Epithelial cell of prostate (primary cell): ENCODE data around the gene SETD4.
A peak's percentile ranks its signal among the peaks of the same experiment; 100 is the strongest.

Experiments used
- DNase-seq: peaks from one replicate; pipeline ENCODE4 v3.0.0-alpha.2; 2011; ENCODE audit warnings: low read depth, low spot score
- H3K27ac ChIP-seq: fragments of 450-650 bp; 2 replicates; pipeline ENCODE4 v1.5.1; 2017; ENCODE audit warnings: mild to moderate bottlenecking

SETD4 gene

DNA sequence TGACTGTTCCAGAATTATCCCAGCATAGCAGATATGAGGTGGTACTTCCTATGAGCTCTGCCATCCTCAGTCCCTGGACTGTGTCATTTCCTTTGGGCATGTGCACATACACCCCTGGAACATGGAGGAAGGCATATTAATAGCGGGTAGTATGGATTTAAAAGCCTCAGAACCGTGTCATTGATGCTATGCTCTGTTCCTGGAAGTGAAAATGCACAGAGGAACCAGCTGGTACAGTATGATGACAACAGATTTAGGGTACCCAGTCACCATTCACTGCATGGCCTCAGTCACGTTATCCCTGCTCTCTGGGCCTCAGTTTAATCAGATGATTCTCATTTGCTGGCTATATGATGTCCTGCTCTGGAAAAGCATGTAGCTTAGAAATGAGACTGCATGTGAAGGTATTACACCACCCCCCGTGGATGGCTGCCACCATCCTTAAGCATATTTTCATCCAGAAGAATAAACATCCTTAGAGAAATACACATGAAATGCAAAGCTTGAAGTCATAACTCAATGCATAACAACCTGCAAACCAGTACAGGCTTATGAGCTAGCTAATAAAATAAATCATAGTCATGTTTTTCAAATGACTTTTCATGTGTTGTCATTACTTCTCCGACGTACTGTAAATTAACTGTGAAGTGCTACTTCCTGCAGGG is 37.8 kb downstream of the SETD4 start:
- H3K27ac ChIP-seq, result peak overlapping the region; percentile 70
- DNase-seq, result no peak

- DNase-seq, result no peak
- no peak overlapping the region for H3K27ac ChIP-seq
Observed at GRCh38 chr21:36021251-36021837, 39.0 kb downstream of the SETD4 start.

GRCh38 chr21:36015045-36015444 is 45.3 kb downstream of the SETD4 start:
- H3K27ac ChIP-seq, result no peak overlapping the region
- DNase-seq, result no peak

DNA sequence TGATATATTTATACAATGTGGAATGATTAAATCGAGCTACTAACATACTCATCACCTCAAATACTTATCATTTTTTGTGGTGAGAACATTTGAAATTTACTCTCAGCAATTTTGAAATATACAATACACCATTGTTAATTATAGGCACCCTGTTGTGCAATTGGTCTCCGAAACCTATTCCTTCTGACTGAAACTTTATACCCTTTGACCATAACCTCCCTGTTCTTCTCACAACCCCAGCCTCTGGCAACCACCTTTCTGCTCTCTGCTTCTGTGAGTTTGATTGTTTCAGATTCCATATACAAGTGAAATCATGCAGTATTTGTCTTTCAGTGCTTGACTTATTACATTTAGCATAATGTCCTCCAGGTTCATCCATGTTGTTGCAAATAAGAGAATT is 49.5 kb downstream of the SETD4 start:
- peak; percentile 34 for DNase-seq
- no peak overlapping the region for H3K27ac ChIP-seq

- H3K27ac ChIP-seq, result no peak overlapping the region
- no peak for DNase-seq
Observed at GRCh38 chr21:36008505-36008904, 51.8 kb downstream of the SETD4 start.

DNA sequence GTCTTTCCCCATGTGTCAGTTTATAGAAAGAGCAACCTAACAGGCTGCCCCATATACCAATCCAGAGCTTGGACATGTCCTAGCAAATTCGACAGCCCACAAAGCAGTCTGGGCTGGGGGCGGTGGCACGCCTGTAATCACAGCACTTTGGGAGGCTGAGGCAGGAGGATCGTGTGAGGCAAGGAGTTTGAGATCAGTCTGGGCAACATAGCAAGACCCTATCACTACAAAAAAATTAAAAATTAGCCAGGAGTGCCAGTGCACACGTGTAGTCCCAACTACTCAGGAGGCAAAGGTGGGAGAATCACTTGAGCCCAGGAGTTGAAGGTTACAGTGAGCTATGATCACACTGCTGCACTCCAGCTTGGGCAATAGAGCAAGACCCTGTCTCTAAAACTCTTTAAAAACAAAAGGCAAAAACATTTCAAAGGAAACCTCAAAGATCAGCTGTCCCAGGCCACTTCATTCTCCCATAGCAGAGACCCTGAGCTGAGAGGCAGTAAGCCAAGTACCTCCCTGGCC is 54.4 kb downstream of the SETD4 start:
- H3K27ac ChIP-seq, result no peak overlapping the region

DNA sequence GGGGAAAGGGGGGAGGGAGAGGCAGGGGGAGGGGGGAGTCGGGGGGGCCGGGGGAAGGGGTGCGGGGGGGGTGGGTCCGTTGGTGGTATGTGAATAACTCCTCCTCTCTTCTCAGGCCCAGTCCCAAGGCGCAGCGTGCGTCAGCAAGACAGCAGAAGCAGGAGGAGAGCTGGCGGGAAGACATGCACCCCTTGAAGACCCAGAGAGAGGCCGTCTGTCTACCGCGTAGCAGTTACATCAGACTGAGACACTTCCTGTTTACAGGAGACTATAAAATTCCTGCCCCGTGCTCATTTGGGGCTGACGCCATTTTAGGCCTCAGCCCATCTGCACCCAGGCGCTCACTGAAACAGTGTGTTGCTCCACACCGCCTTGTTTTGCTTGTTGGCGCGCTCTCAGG is 55.3 kb downstream of the SETD4 start:
- H3K27ac ChIP-seq, result no peak overlapping the region

More for the DNA sequence above, 54.4 kb downstream of the SETD4 start:
- DNase-seq, result no peak

GRCh38 chr21:36004441-36004840 is 55.9 kb downstream of the SETD4 start:
- no peak overlapping the region for H3K27ac ChIP-seq
- no peak for DNase-seq

More for the DNA sequence above, 55.3 kb downstream of the SETD4 start:
- DNase-seq, result no peak

DNA sequence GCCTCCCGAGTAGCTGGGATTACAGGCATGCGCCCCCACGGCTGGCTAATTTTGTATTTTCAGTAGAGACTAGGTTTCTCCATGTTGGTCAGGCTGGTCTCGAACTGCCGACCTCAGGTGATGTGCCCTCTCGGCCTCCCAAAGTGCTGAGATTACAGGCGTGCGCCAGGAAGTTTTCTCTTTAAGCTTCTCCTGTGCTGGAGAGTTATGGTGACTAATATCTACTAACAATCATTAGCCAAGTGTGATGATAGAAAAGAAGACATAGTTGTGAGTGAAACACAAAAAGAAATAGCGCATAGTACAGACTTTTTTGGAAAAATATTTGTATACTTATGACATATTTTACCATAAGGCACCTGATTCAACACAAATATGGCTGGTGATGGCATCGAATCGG is 56.5 kb downstream of the SETD4 start:
- no peak for DNase-seq
- H3K27ac ChIP-seq, result no peak overlapping the region

GRCh38 chr21:35996217-35996616 is 64.1 kb downstream of the SETD4 start:
- DNase-seq, result no peak
- no peak overlapping the region for H3K27ac ChIP-seq

DNA sequence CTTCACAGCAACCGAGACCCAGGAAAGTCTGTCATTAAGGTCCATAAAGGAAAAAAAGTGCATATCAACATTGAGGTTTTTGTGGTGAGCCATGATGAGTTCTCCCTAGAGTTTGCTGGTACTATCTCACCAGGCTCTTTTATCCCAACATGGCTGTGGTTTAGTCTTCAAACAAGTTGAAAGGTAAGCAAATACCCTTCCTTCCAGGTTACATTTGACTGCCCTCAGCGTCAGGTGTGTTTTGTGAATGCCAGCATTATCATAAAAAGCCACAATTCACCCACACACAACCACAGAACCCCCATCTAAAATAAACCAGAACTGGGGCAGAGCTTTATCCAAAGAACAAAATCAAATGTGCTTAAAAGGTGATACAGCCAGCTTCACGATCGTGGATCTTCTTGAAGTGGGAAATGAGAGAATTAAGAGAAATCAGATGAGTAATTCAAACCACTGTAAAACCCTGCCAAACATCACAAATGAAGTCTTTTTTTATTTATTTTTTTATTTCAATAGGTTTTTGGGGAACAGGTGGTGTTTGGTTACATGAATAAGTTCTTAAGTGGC is 64.7 kb downstream of the SETD4 start:
- no peak overlapping the region for H3K27ac ChIP-seq
- DNase-seq, result no peak

DNA sequence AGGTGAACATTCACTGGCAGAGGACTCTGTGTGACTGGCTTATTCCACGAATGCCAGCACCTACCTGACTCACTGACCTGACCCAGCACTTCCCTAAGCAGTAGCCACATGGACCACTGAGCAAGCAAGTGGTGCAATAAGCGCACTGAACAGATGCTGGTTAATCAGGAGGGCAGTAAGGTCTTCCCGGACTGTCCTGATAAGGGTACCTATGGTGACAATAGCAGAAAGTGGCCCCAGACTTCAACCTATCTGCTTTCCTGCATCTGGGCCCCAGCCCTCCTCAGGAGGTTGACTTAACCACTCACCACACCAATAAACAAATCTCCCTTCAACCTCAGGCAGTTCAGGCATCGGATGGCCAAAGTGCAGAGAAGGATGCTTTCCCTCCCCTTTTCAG is 65.7 kb downstream of the SETD4 start:
- H3K27ac ChIP-seq, result no peak overlapping the region
- DNase-seq, result no peak

DNA sequence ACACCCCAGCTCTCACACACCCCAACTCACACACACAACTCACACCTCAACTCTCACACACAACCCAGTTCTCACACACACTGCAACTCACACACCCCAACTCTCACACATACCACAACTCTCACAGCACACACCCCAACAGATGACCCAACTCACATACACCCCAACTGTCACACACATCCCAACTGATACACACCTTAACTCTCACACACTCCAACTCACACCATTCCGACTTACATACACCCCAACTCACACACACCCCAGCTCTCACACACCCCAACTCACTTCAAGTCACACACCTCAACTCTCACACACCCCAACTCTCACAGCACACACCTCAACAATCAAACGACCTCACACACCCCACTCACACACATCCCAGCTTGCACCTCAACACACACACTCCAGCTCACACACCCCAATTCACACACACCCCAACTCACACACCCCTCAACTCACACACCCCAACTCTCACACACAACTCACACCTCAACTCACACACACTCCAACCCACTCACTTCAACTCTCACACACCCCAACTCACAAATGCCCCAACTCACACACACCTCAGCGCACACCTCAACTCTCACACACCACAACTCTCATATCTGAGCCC is 66.3 kb downstream of the SETD4 start:
- H3K27ac ChIP-seq, result no peak overlapping the region
- DNase-seq, result no peak

GRCh38 chr21:35991131-35991530 is 69.2 kb downstream of the SETD4 start:
- H3K27ac ChIP-seq, result no peak overlapping the region
- no peak for DNase-seq

- DNase-seq, result no peak
- no peak overlapping the region for H3K27ac ChIP-seq
Observed at GRCh38 chr21:35990609-35991008, 69.7 kb downstream of the SETD4 start.

DNA sequence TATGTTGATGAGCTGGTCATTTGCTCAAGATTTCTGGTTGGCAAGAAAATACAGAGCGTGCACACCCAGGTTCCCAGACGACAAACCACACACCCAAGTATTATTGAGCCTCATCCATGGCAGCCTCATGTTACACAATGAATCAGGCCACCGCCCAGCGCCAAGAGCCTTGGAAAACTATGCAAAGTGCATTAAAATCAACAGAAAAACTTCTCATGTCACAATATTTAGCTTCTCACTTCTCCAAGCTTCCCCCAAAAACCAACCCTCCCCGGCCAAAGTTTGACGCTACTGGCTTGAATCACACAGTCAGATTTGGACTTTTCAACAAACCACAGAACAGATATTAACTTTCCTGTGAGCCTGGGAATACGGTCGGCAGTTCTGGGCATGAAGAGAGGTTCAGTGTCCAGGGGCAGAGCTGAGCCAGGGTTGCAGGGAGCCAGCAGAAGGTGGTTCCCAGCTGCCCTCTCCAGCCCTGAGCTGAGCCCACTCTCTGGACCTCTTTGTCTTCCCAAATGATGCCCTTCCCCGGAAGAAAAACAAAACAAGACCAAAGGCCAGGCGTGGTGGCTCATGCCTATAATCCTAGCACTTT is 71.1 kb downstream of the SETD4 start:
- H3K27ac ChIP-seq, result no peak overlapping the region
- DNase-seq, result no peak

DNA sequence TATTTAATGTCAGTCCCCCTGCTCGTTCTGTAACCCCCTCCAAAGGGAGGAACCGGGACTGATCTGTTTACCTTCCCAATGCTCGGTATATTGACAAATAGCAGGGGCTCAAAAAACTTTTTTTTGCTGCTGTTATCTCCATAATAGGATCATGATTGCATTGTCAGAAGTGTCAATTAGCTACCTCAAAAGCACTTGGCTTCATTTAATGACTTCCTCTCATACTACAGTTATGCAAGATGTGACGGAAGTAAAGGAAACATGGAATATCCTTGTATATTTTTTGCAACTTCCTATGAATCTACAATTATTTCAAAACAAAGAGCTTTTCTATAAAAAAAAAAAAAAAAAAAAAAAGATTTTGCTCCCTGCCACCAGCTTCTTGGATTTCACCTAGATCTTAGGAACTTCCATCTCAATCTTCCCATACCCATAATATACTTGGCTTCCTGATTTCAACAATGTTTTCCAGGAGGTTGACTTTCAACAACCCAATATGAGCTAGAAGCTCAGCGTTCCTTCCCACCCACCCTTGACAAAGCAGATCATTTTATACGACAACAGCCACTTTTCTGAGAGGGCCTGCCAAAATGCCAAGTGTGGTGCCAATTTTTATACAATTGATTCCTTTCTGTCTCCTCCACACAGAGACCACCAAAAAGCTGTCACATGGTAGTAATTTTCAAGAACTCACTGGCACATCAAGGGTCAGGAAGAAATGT is 71.7 kb downstream of the SETD4 start:
- H3K27ac ChIP-seq, result no peak overlapping the region

GRCh38 chr21:35987475-35987874 is 72.9 kb downstream of the SETD4 start:
- no peak for DNase-seq
- no peak overlapping the region for H3K27ac ChIP-seq

More for the DNA sequence above, 71.7 kb downstream of the SETD4 start:
- no peak for DNase-seq

- DNase-seq, result no peak
- no peak overlapping the region for H3K27ac ChIP-seq
Observed at GRCh38 chr21:35984654-35985361, 75.5 kb downstream of the SETD4 start.
